ENCODE results near the gene TMCC1. TPM values are rescaled to one million over a fixed set of nuclear protein-coding genes. Genes with fewer than 3 reads are reported as not detected.

TMCC1 gene
- total and polyA plus RNA-seq, 2 donors (not counting 1 experiment from before 2014, with no cell fraction given) = 8.5 to 32.2 TPM

- no peak for DNase-seq
- Histone ChIP-seq H2AFZ (ENCODE audit: insufficient read depth, low read depth, low read length, poor library complexity, severe bottlenecking) (no peak overlapping the region), H3K27me3 (replicated peaks in 1 of 4; ENCODE audit: control extremely low read depth in 1 of 4, control insufficient read depth in 3 of 4, insufficient read depth in 4 of 4, low read length in 3 of 4) (no peaks in the 10 kb centered on the region), H3K4me2 (replicated peaks; ENCODE audit: low read depth, low read length, poor library complexity, severe bottlenecking) (no peak overlapping the region), H4K20me1 (ENCODE audit: control insufficient read depth, insufficient read depth, low read length, poor library complexity, severe bottlenecking) (no peaks in the 10 kb centered on the region), H3K4me3 (ENCODE audit: control extremely low read depth in 1 of 5, extremely low read depth in 1 of 5, insufficient read depth in 1 of 5, low read depth in 2 of 5, low read length in 4 of 5) (no peak overlapping the region), H3K36me3 (replicated peaks in 1 of 2; ENCODE audit: control extremely low read depth in 1 of 2, control insufficient read depth in 1 of 2, extremely low read depth in 1 of 2, insufficient read depth in 2 of 2, low read length in 1 of 2) (no peaks in the 10 kb centered on the region), H3K9ac (ENCODE audit: low read length) (no peak overlapping the region), H3K9me3 (ENCODE audit: control extremely low read depth in 1 of 3, control insufficient read depth in 2 of 3, insufficient read depth in 1 of 3, low read length in 2 of 3) (no peaks in the 10 kb centered on the region), H3K27ac (ENCODE audit: low read length in 2 of 2) (no peak overlapping the region), H3K79me2 (ENCODE audit: control insufficient read depth, insufficient read depth, low read length) (no peaks in the 10 kb centered on the region), H3K4me1 (ENCODE audit: control insufficient read depth in 2 of 2, insufficient read depth in 2 of 2, low read length in 2 of 2) (no peaks in the 10 kb centered on the region)
- no peaks in the 10 kb centered on the region for H3K4me1 Mint-ChIP-seq
- intact Hi-C loops (cut with micrococcal nuclease) = no loop called here
- 100% methylated on average over 2 of the region's 6 CpGs for WGBS (ENCODE audit: insufficient coverage)
- POLR2A ChIA-PET = no interaction called here
- ATAC-seq (ENCODE audit: low read depth) = no peak
- no peak overlapping the region for H3K4me3 Mint-ChIP-seq
- CTCF ChIA-PET = interaction anchor here (0.7 kb wide), 2 partner anchors 239 to 1291 kb away, joined by 3 read pairs; no protein-coding TSS in a partner anchor
- no peak for TF ChIP-seq EZH2 (IDR thresholded peaks at IDR 0.05; ENCODE audit: borderline replicate concordance, insufficient read depth, low read depth, low read length, poor library complexity, severe bottlenecking)
- TF ChIP-seq CTCF (IDR thresholded peaks at IDR 0.05) = no peak
- H3K9me3 Mint-ChIP-seq (ENCODE audit: insufficient read depth) = no peaks in the 10 kb centered on the region
- H3K27ac Mint-ChIP-seq = no peak overlapping the region
- no peaks in the 10 kb centered on the region for H3K27me3 Mint-ChIP-seq
Observed at GRCh38 chr3:129723558-129724324, 169.8 kb downstream of the TMCC1 start.

DNA sequence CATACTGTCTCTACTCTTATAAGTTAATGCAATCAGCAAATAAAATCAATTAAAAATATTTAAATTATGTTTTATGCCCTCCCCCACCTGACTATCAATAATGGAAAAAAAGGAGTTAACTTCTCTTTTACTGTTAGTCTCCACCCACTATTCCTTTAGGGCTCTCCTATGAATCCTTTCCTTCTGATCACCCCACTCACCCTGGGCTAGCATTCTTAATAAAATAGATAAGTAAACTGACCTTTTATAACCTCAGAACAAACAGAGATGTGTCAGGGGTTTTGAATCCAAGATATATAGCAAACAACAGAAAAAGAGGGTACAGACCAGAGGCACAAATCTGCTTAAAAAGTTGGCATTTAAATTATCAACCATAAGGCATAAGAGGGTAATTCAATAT, 171.0 kb downstream of the TMCC1 start:
- Histone ChIP-seq H2AFZ (ENCODE audit: insufficient read depth, low read depth, low read length, poor library complexity, severe bottlenecking) (no peak overlapping the region), H4K20me1 (ENCODE audit: control insufficient read depth, insufficient read depth, low read length, poor library complexity, severe bottlenecking) (no peaks in the 10 kb centered on the region), H3K27ac (ENCODE audit: low read length in 2 of 2) (no peak overlapping the region), H3K9me3 (ENCODE audit: control extremely low read depth in 1 of 3, control insufficient read depth in 2 of 3, insufficient read depth in 1 of 3, low read length in 2 of 3) (no peaks in the 10 kb centered on the region), H3K4me2 (replicated peaks; ENCODE audit: low read depth, low read length, poor library complexity, severe bottlenecking) (no peak overlapping the region), H3K9ac (ENCODE audit: low read length) (no peak overlapping the region), H3K27me3 (replicated peaks in 1 of 4; ENCODE audit: control extremely low read depth in 1 of 4, control insufficient read depth in 3 of 4, insufficient read depth in 4 of 4, low read length in 3 of 4) (no peaks in the 10 kb centered on the region), H3K36me3 (replicated peaks in 1 of 2; ENCODE audit: control extremely low read depth in 1 of 2, control insufficient read depth in 1 of 2, extremely low read depth in 1 of 2, insufficient read depth in 2 of 2, low read length in 1 of 2) (peaks cover 0 to under 1% of the 10 kb centered on the region in 2 experiments), H3K4me1 (ENCODE audit: control insufficient read depth in 2 of 2, insufficient read depth in 2 of 2, low read length in 2 of 2) (no peaks in the 10 kb centered on the region), H3K79me2 (ENCODE audit: control insufficient read depth, insufficient read depth, low read length) (no peaks in the 10 kb centered on the region), H3K4me3 (ENCODE audit: control extremely low read depth in 1 of 5, extremely low read depth in 1 of 5, insufficient read depth in 1 of 5, low read depth in 2 of 5, low read length in 4 of 5) (no peak overlapping the region)
- DNase-seq (no peak), ATAC-seq (ENCODE audit: low read depth) (no peak)
- TF ChIP-seq CTCF (IDR thresholded peaks at IDR 0.05) = no peak
- no peak for TF ChIP-seq EZH2 (IDR thresholded peaks at IDR 0.05; ENCODE audit: borderline replicate concordance, insufficient read depth, low read depth, low read length, poor library complexity, severe bottlenecking)
- CTCF ChIA-PET = no interaction called here
- H3K9me3 Mint-ChIP-seq (ENCODE audit: insufficient read depth) = no peaks in the 10 kb centered on the region
- no peaks in the 10 kb centered on the region for H3K27me3 Mint-ChIP-seq
- no peak overlapping the region for H3K27ac Mint-ChIP-seq
- no peak overlapping the region for H3K4me3 Mint-ChIP-seq
- intact Hi-C loops (cut with micrococcal nuclease) = no loop called here
- H3K4me1 Mint-ChIP-seq = no peaks in the 10 kb centered on the region
- POLR2A ChIA-PET = no interaction called here

All from B cell (primary cell).